Measurements from ENCODE around the gene DHH.

GRCh38 chr12:49109641-49110463 is 15.3 kb upstream of the DHH start:
- TF ChIP-seq CTCF (IDR thresholded peaks at IDR 0.05; ENCODE audit: insufficient read depth, low read length) (no peak), POLR2AphosphoS5 (IDR thresholded peaks at IDR 0.05; ENCODE audit: low read depth) (no peak), GABPA (IDR thresholded peaks at IDR 0.05; ENCODE audit: low read depth) (no peak), SPI1 (IDR thresholded peaks at IDR 0.05; ENCODE audit: borderline replicate concordance, low read depth) (no peak)
- TF ChIP-seq, protein P1, sequence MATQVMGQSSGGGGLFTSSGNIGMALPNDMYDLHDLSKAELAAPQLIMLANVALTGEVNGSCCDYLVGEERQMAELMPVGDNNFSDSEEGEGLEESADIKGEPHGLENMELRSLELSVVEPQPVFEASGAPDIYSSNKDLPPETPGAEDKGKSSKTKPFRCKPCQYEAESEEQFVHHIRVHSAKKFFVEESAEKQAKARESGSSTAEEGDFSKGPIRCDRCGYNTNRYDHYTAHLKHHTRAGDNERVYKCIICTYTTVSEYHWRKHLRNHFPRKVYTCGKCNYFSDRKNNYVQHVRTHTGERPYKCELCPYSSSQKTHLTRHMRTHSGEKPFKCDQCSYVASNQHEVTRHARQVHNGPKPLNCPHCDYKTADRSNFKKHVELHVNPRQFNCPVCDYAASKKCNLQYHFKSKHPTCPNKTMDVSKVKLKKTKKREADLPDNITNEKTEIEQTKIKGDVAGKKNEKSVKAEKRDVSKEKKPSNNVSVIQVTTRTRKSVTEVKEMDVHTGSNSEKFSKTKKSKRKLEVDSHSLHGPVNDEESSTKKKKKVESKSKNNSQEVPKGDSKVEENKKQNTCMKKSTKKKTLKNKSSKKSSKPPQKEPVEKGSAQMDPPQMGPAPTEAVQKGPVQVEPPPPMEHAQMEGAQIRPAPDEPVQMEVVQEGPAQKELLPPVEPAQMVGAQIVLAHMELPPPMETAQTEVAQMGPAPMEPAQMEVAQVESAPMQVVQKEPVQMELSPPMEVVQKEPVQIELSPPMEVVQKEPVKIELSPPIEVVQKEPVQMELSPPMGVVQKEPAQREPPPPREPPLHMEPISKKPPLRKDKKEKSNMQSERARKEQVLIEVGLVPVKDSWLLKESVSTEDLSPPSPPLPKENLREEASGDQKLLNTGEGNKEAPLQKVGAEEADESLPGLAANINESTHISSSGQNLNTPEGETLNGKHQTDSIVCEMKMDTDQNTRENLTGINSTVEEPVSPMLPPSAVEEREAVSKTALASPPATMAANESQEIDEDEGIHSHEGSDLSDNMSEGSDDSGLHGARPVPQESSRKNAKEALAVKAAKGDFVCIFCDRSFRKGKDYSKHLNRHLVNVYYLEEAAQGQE (IDR thresholded peaks at IDR 0.05; ENCODE audit: insufficient replicate concordance, low read depth), result no peak

All from HL-60 (cell line).